ENCODE measurements around the gene PTPRN.

GRCh38 chr2:219298759-219299371 is 10.3 kb downstream of the PTPRN start:
- TF ChIP-seq REST (IDR thresholded peaks at IDR 0.05; ENCODE audit: borderline replicate concordance): no peak
- peak; percentile 84 for TF ChIP-seq CTCF (IDR thresholded peaks at IDR 0.05; ENCODE audit: poor library complexity, severe bottlenecking)
